OCI-LY1 (cell line): ENCODE measurements around the gene GRK5.
A peak's percentile ranks its signal among the peaks of the same experiment; 100 is the strongest.

Experiments used
- H2AFZ ChIP-seq: fragments of 200-600 bp; sonication (generic), shearing (Covaris generic); 2 replicates; pipeline ENCODE4 v1.6.0; 2014; ENCODE audit warnings: antibody characterized with exemption, mild to moderate bottlenecking, low read length
- H3F3A ChIP-seq: fragments of 200-600 bp; sonication (generic), shearing (Covaris generic); 2 replicates; pipeline ENCODE4 v1.6.0; 2014; ENCODE audit warnings: mild to moderate bottlenecking, antibody characterized with exemption, low read length, moderate library complexity; ENCODE audit not compliant: insufficient read depth
- H3K27ac ChIP-seq: fragments of 200-600 bp; sonication (generic); 2 replicates; pipeline ENCODE4 v1.5.1; 2014; ENCODE audit warnings: low read length, mixed run types, mild to moderate bottlenecking, low read depth; ENCODE audit not compliant: poor library complexity, severe bottlenecking
- H3K27me3 ChIP-seq: fragments of 200-600 bp; sonication (generic); 2 replicates; pipeline ENCODE4 v1.6.0; 2014; ENCODE audit warnings: antibody characterized with exemption, mild to moderate bottlenecking, low read length, moderate library complexity; ENCODE audit not compliant: insufficient read depth
- H3K36me3 ChIP-seq: fragments of 200-600 bp; sonication (generic); 2 replicates; pipeline ENCODE4 v1.6.1; 2014; ENCODE audit warnings: mild to moderate bottlenecking, antibody characterized with exemption, low read length, moderate library complexity, mixed read lengths; ENCODE audit not compliant: insufficient read depth
- H3K4me1 ChIP-seq: fragments of 200-600 bp; sonication (generic); 2 replicates; pipeline ENCODE4 v1.5.1; 2014; ENCODE audit warnings: mild to moderate bottlenecking, low read length, moderate library complexity; ENCODE audit not compliant: insufficient read depth, severe bottlenecking
- H3K4me2 ChIP-seq: fragments of 200-600 bp; sonication (generic), shearing (Covaris generic); 2 replicates; pipeline ENCODE4 v1.6.1; 2014; ENCODE audit warnings: low read length
- H3K4me3 ChIP-seq: fragments of 200-600 bp; sonication (generic); 2 replicates; pipeline ENCODE4 v1.5.1; 2014; ENCODE audit warnings: low read length, low read depth, mild to moderate bottlenecking, mixed read lengths; ENCODE audit not compliant: poor library complexity, severe bottlenecking
- H3K79me2 ChIP-seq: fragments of 200-600 bp; shearing (Covaris generic); 2 replicates; pipeline ENCODE4 v1.6.1; 2016; ENCODE audit warnings: mixed run types, low read length, mixed read lengths; ENCODE audit not compliant: insufficient read depth
- H3K9ac ChIP-seq: fragments of 200-600 bp; sonication (generic), shearing (Covaris generic); 2 replicates; pipeline ENCODE4 v1.6.1; 2014; ENCODE audit warnings: mild to moderate bottlenecking, low read length, mixed read lengths
- H3K9me2 ChIP-seq: fragments of 200-600 bp; sonication (generic), shearing (Covaris generic); 2 replicates; pipeline ENCODE4 v1.6.1; 2014; ENCODE audit warnings: low read depth, mild to moderate bottlenecking, low read length, mixed read lengths
- H3K9me3 ChIP-seq: fragments of 200-600 bp; shearing (Covaris generic); 2 replicates; pipeline ENCODE4 v1.6.1; 2014; ENCODE audit warnings: low read length, mixed read lengths
- H4K20me1 ChIP-seq: fragments of 200-600 bp; sonication (generic), shearing (Covaris generic); 2 replicates; pipeline ENCODE4 v1.6.0; 2016; ENCODE audit warnings: mild to moderate bottlenecking, low read length; ENCODE audit not compliant: insufficient read depth
- EZH2 ChIP-seq: fragments of 200-600 bp; sonication (generic), shearing (Covaris generic); IDR thresholded peaks from 2 replicates; pipeline ENCODE4 v1.8.0; 2017; ENCODE audit warnings: borderline replicate concordance, mixed run types, mild to moderate bottlenecking, antibody characterized with exemption, low read length, moderate library complexity, mixed read lengths
- TF ChIP-seq, protein P1 (sequence below): fragments of 200-600 bp; sonication (generic), shearing (Covaris generic); IDR thresholded peaks from 2 replicates; pipeline ENCODE4 v1.5.1; 2017; ENCODE audit warnings: mild to moderate bottlenecking, antibody characterized with exemption, low read length, moderate library complexity, mixed read lengths

GRK5 gene

DNA sequence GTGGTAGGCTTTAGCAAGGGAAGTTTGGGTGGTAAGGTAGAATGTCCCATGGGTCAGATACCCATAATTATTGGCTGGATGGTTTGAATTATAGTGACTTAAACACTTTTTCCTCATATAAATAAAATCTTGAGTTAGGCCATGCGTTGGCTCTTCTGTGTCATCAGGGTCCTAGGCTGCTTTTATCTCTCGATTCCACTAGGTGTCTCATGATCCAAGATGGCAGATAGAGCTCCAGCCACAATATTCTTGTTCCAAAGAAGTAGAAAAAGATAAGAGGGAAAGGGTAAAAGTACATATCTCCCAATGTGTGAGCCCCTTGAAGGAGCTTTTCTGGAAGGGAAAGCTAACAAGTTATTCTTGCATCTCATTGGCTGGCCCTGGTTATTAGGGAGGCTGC, 144.7 kb downstream of the GRK5 start:
- no peak overlapping the region for H3K4me2 ChIP-seq
- no peaks in the 10 kb centered on the region; the same call in 1 of the 2 replicates for H3K27me3 ChIP-seq
- no peaks in the 10 kb centered on the region for H4K20me1 ChIP-seq
- peaks cover 18% of the 10 kb centered on the region for H3K9me3 ChIP-seq
- no peaks in the 10 kb centered on the region for H3K9me2 ChIP-seq
- TF ChIP-seq, protein P1, sequence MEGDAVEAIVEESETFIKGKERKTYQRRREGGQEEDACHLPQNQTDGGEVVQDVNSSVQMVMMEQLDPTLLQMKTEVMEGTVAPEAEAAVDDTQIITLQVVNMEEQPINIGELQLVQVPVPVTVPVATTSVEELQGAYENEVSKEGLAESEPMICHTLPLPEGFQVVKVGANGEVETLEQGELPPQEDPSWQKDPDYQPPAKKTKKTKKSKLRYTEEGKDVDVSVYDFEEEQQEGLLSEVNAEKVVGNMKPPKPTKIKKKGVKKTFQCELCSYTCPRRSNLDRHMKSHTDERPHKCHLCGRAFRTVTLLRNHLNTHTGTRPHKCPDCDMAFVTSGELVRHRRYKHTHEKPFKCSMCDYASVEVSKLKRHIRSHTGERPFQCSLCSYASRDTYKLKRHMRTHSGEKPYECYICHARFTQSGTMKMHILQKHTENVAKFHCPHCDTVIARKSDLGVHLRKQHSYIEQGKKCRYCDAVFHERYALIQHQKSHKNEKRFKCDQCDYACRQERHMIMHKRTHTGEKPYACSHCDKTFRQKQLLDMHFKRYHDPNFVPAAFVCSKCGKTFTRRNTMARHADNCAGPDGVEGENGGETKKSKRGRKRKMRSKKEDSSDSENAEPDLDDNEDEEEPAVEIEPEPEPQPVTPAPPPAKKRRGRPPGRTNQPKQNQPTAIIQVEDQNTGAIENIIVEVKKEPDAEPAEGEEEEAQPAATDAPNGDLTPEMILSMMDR: peak; percentile 24; the same call in 1 of the 2 replicates
- no peak for TF ChIP-seq EZH2
- no peaks in the 10 kb centered on the region for H3F3A ChIP-seq
- H3K9ac ChIP-seq: no peak overlapping the region
- H3K27ac ChIP-seq: no peak overlapping the region
- no peaks in the 10 kb centered on the region; the same call in 1 of the 2 replicates for H3K36me3 ChIP-seq
- H2AFZ ChIP-seq: no peak overlapping the region
- no peaks in the 10 kb centered on the region for H3K79me2 ChIP-seq
- no peak overlapping the region for H3K4me3 ChIP-seq
- no peaks in the 10 kb centered on the region for H3K4me1 ChIP-seq

DNA sequence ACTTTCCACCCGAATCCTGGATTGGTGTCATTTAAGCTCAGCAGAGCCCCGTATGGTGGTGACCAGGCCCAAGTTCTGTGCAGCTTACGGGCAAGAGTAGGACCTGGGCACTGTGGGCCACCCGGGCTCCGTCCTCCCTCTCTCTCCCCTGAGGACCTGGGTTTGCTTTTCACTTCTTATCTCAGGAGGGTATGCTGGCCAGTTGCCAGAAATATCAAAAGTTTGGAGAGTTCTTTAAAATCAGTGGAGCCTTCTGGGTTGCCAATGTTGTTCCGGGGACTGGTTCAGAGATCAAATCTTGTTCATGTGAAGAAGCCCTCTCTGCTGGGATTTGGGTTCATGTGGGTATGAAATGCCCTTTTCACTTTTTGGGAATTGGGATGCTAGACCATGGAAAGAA, 145.4 kb downstream of the GRK5 start:
- Histone ChIP-seq H3K9me2 (no peaks in the 10 kb centered on the region), H3K4me3 (no peak overlapping the region), H3K4me2 (no peak overlapping the region), H3K9me3 (peaks cover 18% of the 10 kb centered on the region), H3K79me2 (no peaks in the 10 kb centered on the region), H3K4me1 (no peaks in the 10 kb centered on the region), H2AFZ (no peak overlapping the region), H3F3A (no peaks in the 10 kb centered on the region), H4K20me1 (no peaks in the 10 kb centered on the region), H3K27me3 (no peaks in the 10 kb centered on the region; the same call in 1 of the 2 replicates), H3K9ac (no peak overlapping the region), H3K36me3 (no peaks in the 10 kb centered on the region; the same call in 1 of the 2 replicates), H3K27ac (no peak overlapping the region)
- TF ChIP-seq EZH2: no peak
- TF ChIP-seq, protein P1: no peak

DNA sequence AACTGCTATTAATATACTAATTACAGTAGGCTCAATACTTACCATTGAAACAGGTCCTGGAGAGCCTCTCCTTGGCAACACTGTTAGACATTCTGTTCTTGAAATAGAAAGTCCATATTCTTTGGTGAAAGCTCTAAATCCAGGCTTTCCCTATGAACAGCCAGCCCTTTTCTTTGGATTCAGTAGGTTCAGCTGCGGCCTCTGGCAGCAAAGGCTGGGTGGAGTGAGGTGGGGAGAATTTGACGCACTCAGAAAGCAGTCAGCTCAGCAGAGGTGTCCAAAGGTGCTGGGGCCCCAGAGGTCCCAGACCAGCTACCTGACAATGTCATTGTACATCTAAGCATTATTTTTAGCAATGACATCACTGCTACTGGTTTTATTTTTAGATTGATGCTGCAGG, 146.1 kb downstream of the GRK5 start:
- H3K27ac ChIP-seq: no peak overlapping the region
- H2AFZ ChIP-seq: no peak overlapping the region
- H3K9me2 ChIP-seq: no peaks in the 10 kb centered on the region
- H3K4me3 ChIP-seq: no peak overlapping the region
- no peaks in the 10 kb centered on the region; the same call in 1 of the 2 replicates for H3K27me3 ChIP-seq
- peaks cover 18% of the 10 kb centered on the region for H3K9me3 ChIP-seq
- no peak for TF ChIP-seq EZH2
- TF ChIP-seq, protein P1: no peak
- H3K9ac ChIP-seq: no peak overlapping the region
- no peaks in the 10 kb centered on the region for H3K79me2 ChIP-seq
- no peaks in the 10 kb centered on the region for H3K4me1 ChIP-seq
- H3K36me3 ChIP-seq: no peaks in the 10 kb centered on the region; the same call in 1 of the 2 replicates
- no peaks in the 10 kb centered on the region for H4K20me1 ChIP-seq
- no peak overlapping the region for H3K4me2 ChIP-seq
- no peaks in the 10 kb centered on the region for H3F3A ChIP-seq
